BLaER1 treated with 17β-estradiol and CSF1 and Interleukin-3, amounts not matched to agents 10 nM and 100 nM (cell line): ENCODE results near the gene CAMK2D.
"Not testable (repeated sequence)": the region's sequence is repeated elsewhere in the genome, so short reads cannot be mapped to it uniquely, and the experiment has no call there.

Source experiments
- H3K27ac ChIP-seq, 11 experiments: shearing (Covaris generic); formaldehyde crosslinking; 2 replicates each; pipeline ENCODE4 v1.8.1; 2022
- H3K27me3 ChIP-seq, 11 experiments: shearing (Covaris generic); formaldehyde crosslinking; 2 replicates each; pipeline ENCODE4 v1.8.1; 2022
- H3K36me3 ChIP-seq, 11 experiments: shearing (Covaris generic); formaldehyde crosslinking; 2 replicates each; pipeline ENCODE4 v1.8.1; 2022
- H3K4me1 ChIP-seq, 10 experiments: shearing (Covaris generic); formaldehyde crosslinking; 2 replicates each; pipeline ENCODE4 v1.8.1; 2022
- H3K4me2 ChIP-seq, 11 experiments: shearing (Covaris generic); formaldehyde crosslinking; 2 replicates each; pipeline ENCODE4 v1.8.1; 2022
- H3K4me3 ChIP-seq, 10 experiments: shearing (Covaris generic); formaldehyde crosslinking; 2 replicates each; pipeline ENCODE4 v1.8.1; 2022
- H3K9ac ChIP-seq, 11 experiments: shearing (Covaris generic); formaldehyde crosslinking; 2 replicates each; pipeline ENCODE4 v1.8.1; 2022
- H3K9me3 ChIP-seq, 11 experiments: shearing (Covaris generic); formaldehyde crosslinking; replicated peaks in 1 of 11; 2 replicates each; pipeline ENCODE4 v1.8.1; 2022
- H4K20me1 ChIP-seq, 11 experiments: shearing (Covaris generic); formaldehyde crosslinking; 2 replicates each; pipeline ENCODE4 v1.8.1; 2022
- Cebpa-rat ChIP-seq, 11 experiments: shearing (Covaris generic); IDR thresholded peaks; 2 replicates each; pipeline ENCODE4 v1.8.1; 2022

Gene CAMK2D

DNA sequence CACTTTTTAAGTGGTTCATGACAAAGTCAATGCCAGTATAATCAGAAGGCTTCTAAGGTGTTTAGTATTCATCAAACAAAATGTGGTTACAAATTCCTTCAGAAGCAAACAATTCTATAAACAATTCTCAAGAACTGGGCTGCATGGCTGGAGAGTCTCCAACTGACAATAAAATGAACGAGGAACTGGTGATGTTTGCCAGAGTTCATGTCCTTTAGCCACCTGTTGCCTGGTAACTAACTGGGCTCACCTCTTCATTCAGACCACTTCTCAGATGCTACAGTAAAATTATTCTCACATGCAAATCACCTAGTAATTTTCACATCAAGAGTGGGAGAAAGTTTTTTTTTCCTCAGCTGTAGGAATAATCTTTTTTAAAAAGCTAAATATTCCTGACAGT is 53.3 kb downstream of the CAMK2D start:
- Histone ChIP-seq H3K9me3 (peaks cover 0 to 3% (median 0%) of the 10 kb centered on the region in 11 experiments; a peak in 1 of 22 replicates), H3K4me1 (peaks cover 0 to 15% (median 6%) of the 10 kb centered on the region in 10 experiments; a peak in 9 of 20 replicates), H3K4me3 (no peak overlapping the region), H4K20me1 (peaks cover 0 to 71% (median 0%) of the 10 kb centered on the region in 11 experiments; a peak in 7 of 22 replicates), H3K36me3 (peaks cover 0 to 53% (median 11%) of the 10 kb centered on the region in 11 experiments; a peak in 9 of 22 replicates), H3K27me3 (no peaks in the 10 kb centered on the region), H3K9ac (no peak overlapping the region), H3K4me2 (no peak overlapping the region), H3K27ac (no peak overlapping the region)
- TF ChIP-seq Cebpa-rat (IDR thresholded peaks at IDR 0.05), result no peak

DNA sequence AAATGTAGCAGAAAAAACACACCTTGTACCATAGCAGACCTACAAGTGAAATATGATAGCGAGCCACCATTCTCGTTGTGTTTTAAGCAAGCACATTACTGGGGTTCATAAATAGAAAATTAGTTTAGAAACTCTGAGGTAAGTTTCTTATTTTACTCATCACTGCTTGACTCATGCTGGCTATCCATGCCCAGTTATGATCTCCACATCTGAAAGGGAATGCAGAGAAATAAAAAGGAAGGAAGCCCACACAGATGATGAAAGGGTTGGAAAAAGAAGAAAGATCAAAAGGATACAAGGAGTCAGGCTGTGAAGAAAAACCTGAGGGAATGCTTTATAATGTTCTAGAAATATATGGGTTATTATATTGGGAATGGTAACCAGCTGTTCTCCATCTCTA is 54.5 kb downstream of the CAMK2D start:
- H3K4me2 ChIP-seq, result no peak overlapping the region
- H3K27ac ChIP-seq, result no peak overlapping the region
- H3K36me3 ChIP-seq, result peaks cover 0 to 61% (median 18%) of the 10 kb centered on the region in 11 experiments; a peak in 11 of 22 replicates
- TF ChIP-seq Cebpa-rat (IDR thresholded peaks at IDR 0.05), result no peak
- peaks cover 4 to 24% (median 11%) of the 10 kb centered on the region in 10 experiments; a peak in 14 of 20 replicates for H3K4me1 ChIP-seq
- no peak overlapping the region for H3K4me3 ChIP-seq
- H3K9ac ChIP-seq, result no peak overlapping the region
- H3K9me3 ChIP-seq, result peaks cover 0 to 6% (median 0%) of the 10 kb centered on the region in 11 experiments; a peak in 1 of 22 replicates
- H3K27me3 ChIP-seq, result no peaks in the 10 kb centered on the region
- peaks cover 0 to 82% (median 0%) of the 10 kb centered on the region in 11 experiments; a peak in 7 of 22 replicates for H4K20me1 ChIP-seq

DNA sequence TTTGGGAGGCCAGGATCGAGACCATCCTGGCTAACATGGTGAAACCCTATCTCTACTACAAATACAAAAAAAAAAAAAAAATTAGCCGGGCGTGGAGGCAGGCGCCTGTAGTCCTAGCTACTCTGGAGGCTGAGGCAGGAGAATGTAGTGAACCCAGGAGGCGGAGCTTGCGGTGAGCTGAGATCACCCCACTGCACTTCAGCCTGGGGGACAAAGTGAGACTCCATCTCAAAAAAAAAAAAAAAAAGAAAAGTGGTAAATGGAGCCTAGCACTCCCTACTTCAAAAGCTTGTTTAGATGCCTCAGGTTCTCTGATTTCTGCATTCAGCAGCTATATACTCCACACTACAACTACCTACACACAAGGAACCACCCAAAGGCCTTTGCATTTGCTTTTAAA is 56.4 kb downstream of the CAMK2D start:
- Histone ChIP-seq H3K4me1 (peaks cover 4 to 34% (median 12%) of the 10 kb centered on the region in 10 experiments; a peak in 15 of 20 replicates), H4K20me1 (peaks cover 0 to 86% (median 0%) of the 10 kb centered on the region in 11 experiments; a peak in 8 of 22 replicates), H3K36me3 (peaks cover 3 to 71% (median 26%) of the 10 kb centered on the region in 11 experiments; a peak in 14 of 22 replicates), H3K27ac (0 out of 22 replicates have a peak overlapping the region, but pooled peaks of 1 of the 11 experiments have one; percentile 9)
- H3K9ac ChIP-seq, H3K27me3 ChIP-seq, H3K4me3 ChIP-seq, H3K9me3 ChIP-seq, H3K4me2 ChIP-seq: not testable (repeated sequence)

GRCh38 chr4:113702596-113702995 is 58.9 kb downstream of the CAMK2D start:
- H3K4me1 ChIP-seq, result peaks cover 4 to 27% (median 12%) of the 10 kb centered on the region in 10 experiments; a peak in 15 of 20 replicates

GRCh38 chr4:113701169-113701568 is 60.4 kb downstream of the CAMK2D start:
- Histone ChIP-seq H3K27ac (peak overlapping the region in 4 of 11 experiments; percentile 6 to 36 (median 18); a peak in 3 of 22 replicates), H3K27me3 (no peaks in the 10 kb centered on the region), H3K36me3 (peaks cover 3 to 71% (median 30%) of the 10 kb centered on the region in 11 experiments; a peak in 14 of 22 replicates), H3K4me2 (peak overlapping the region in 3 of 11 experiments; percentile 1 to 8 (median 5); a peak in 2 of 22 replicates), H4K20me1 (peaks cover 0 to 93% (median 0%) of the 10 kb centered on the region in 11 experiments; a peak in 6 of 22 replicates), H3K9ac (no peak overlapping the region), H3K4me1 (peaks cover 0 to 19% (median 10%) of the 10 kb centered on the region in 10 experiments; a peak in 14 of 20 replicates), H3K9me3 (peaks cover 0 to 9% (median 0%) of the 10 kb centered on the region in 11 experiments; a peak in 3 of 22 replicates), H3K4me3 (no peak overlapping the region)
- no peak for TF ChIP-seq Cebpa-rat (IDR thresholded peaks at IDR 0.05)

More at GRCh38 chr4:113702596-113702995, 58.9 kb downstream of the CAMK2D start:
- TF ChIP-seq Cebpa-rat (IDR thresholded peaks at IDR 0.05), result peak in 2 of 11 experiments; percentile 57 to 60; a peak in 4 of 22 replicates
- not testable (repeated sequence) for H3K9me3 ChIP-seq, H3K9ac ChIP-seq, H3K27me3 ChIP-seq, H3K4me3 ChIP-seq
- Histone ChIP-seq H3K36me3 (peaks cover 3 to 62% (median 30%) of the 10 kb centered on the region in 11 experiments; a peak in 14 of 22 replicates), H3K27ac (peak overlapping the region in 4 of 11 experiments; percentile 39 to 62 (median 44); a peak in 6 of 22 replicates), H4K20me1 (peaks cover 0 to 93% (median 0%) of the 10 kb centered on the region in 11 experiments; a peak in 6 of 22 replicates), H3K4me2 (peak overlapping the region in 6 of 11 experiments; percentile 2 to 52 (median 42); a peak in 9 of 22 replicates)

DNA sequence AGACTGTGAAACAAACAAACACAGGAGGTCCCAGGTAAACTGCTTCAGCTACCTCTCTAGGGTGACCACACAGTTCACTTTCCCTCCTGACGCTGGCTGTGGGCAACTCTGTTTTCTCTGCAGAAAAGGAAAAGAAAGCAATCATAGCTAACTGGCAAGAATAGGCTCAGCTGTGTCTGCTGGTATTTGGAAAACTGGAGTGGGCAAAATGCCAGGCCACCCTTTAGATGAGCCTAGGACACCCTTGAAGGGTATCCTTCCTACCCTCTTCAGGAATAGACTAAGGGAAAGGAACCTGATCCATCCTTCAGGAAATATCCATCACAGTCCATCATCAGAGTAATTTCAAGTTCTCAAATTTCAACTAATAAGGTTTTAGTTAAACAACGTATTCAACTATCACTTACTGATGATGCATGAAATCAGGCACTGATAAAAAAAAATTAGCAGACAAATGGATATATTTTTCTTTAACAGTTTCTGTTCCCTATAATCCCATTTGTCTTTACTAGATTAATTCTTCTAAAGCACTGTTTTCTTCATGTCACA is 60.9 kb downstream of the CAMK2D start:
- Histone ChIP-seq H4K20me1 (peaks cover 0 to 93% (median 3%) of the 10 kb centered on the region in 11 experiments; a peak in 7 of 22 replicates), H3K4me1 (peaks cover 0 to 19% (median 10%) of the 10 kb centered on the region in 10 experiments; a peak in 15 of 20 replicates), H3K9ac (no peak overlapping the region), H3K27ac (peak overlapping the region in 1 of 11 experiments; percentile 13; a peak in 1 of 22 replicates), H3K4me3 (no peak overlapping the region), H3K4me2 (0 out of 22 replicates have a peak overlapping the region, but pooled peaks of 1 of the 11 experiments have one; percentile 5), H3K36me3 (peaks cover 3 to 73% (median 30%) of the 10 kb centered on the region in 11 experiments; a peak in 14 of 22 replicates), H3K9me3 (peaks cover 0 to 9% (median 0%) of the 10 kb centered on the region in 11 experiments; a peak in 3 of 22 replicates), H3K27me3 (no peaks in the 10 kb centered on the region)
- TF ChIP-seq Cebpa-rat (IDR thresholded peaks at IDR 0.05), result no peak

GRCh38 chr4:113699772-113700171 is 61.8 kb downstream of the CAMK2D start:
- H3K27ac ChIP-seq, result no peak overlapping the region
- peaks cover 3 to 64% (median 24%) of the 10 kb centered on the region in 11 experiments; a peak in 14 of 22 replicates for H3K36me3 ChIP-seq
- H3K4me2 ChIP-seq, result no peak overlapping the region
- no peak for TF ChIP-seq Cebpa-rat (IDR thresholded peaks at IDR 0.05)
- peaks cover 0 to 22% (median 10%) of the 10 kb centered on the region in 10 experiments; a peak in 16 of 20 replicates for H3K4me1 ChIP-seq
- H3K9ac ChIP-seq, result no peak overlapping the region
- peaks cover 0 to 93% (median 7%) of the 10 kb centered on the region in 11 experiments; a peak in 9 of 22 replicates for H4K20me1 ChIP-seq
- no peaks in the 10 kb centered on the region for H3K27me3 ChIP-seq
- peaks cover 0 to 9% (median 0%) of the 10 kb centered on the region in 11 experiments; a peak in 3 of 22 replicates for H3K9me3 ChIP-seq
- H3K4me3 ChIP-seq, result no peak overlapping the region

DNA sequence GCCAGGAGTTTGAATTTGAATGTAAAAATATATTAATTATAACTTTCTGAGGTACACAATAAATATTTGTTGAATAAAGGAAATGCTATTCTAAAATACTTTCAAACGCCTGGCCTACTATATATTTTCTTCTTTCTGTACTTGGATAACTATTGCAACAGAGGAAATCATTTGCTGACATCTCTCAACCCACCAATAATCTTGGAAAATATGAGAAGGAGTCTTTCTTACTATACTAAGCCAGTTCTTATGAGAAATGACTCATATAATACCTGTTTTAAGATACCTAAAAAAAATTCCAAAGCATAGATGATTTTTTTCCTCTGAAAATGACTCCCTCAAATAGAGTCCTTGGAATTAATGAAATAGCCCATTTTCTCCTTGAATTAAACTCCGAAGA is 64.1 kb downstream of the CAMK2D start:
- Histone ChIP-seq H3K4me3 (no peak overlapping the region), H3K36me3 (peaks cover 0 to 45% (median 17%) of the 10 kb centered on the region in 11 experiments; a peak in 12 of 22 replicates), H3K9me3 (peaks cover 0 to 9% (median 0%) of the 10 kb centered on the region in 11 experiments; a peak in 2 of 22 replicates), H3K27ac (no peak overlapping the region), H3K27me3 (no peaks in the 10 kb centered on the region), H3K4me1 (peaks cover 7 to 43% (median 12%) of the 10 kb centered on the region in 10 experiments), H4K20me1 (peaks cover 0 to 98% (median 7%) of the 10 kb centered on the region in 11 experiments; a peak in 9 of 22 replicates), H3K9ac (no peak overlapping the region), H3K4me2 (no peak overlapping the region)
- TF ChIP-seq Cebpa-rat (IDR thresholded peaks at IDR 0.05), result no peak
